HG02852 (cell line): Measurements from ENCODE around the gene KRT24.
A peak's percentile ranks its signal among the peaks of the same experiment; 100 is the strongest.

ENCODE experiments used
- ATAC-seq: cut with Tn5 transposase; IDR thresholded peaks from one replicate; pipeline ENCODE4 v1.9.1; 2021; ENCODE audit warnings: mild to moderate bottlenecking, moderate library complexity; ENCODE audit not compliant: unreplicated experiment

Gene KRT24

GRCh38 chr17:40695874-40696472 is 7.6 kb downstream of the KRT24 start:
- no peak for ATAC-seq

- no peak for ATAC-seq
Observed at GRCh38 chr17:40694584-40694983, 9.0 kb downstream of the KRT24 start.

- no peak for ATAC-seq
Observed at GRCh38 chr17:40687106-40687505, 16.4 kb downstream of the KRT24 start.

GRCh38 chr17:40686192-40686591 is 17.4 kb downstream of the KRT24 start:
- ATAC-seq = no peak

- ATAC-seq = no peak
Observed at GRCh38 chr17:40680998-40681397, 22.6 kb downstream of the KRT24 start.

GRCh38 chr17:40679523-40679907 is 24.0 kb downstream of the KRT24 start:
- no peak for ATAC-seq

GRCh38 chr17:40678902-40679522 is 24.5 kb downstream of the KRT24 start:
- ATAC-seq = no peak

- ATAC-seq = no peak
Observed at GRCh38 chr17:40675905-40676304, 27.6 kb downstream of the KRT24 start.

- ATAC-seq = no peak
Observed at GRCh38 chr17:40672654-40673053, 30.9 kb downstream of the KRT24 start.

- ATAC-seq = no peak
Observed at GRCh38 chr17:40671282-40671681, 32.3 kb downstream of the KRT24 start.

GRCh38 chr17:40666331-40666730 is 37.2 kb downstream of the KRT24 start:
- ATAC-seq = no peak

GRCh38 chr17:40664582-40665333 is 38.8 kb downstream of the KRT24 start, which contains the start of gene KRT222:
Gene KRT222, minus strand, starts transcription at chr17:40665177. Its CDS starts 78 bp downstream, at chr17:40665099.
- ATAC-seq = no peak

- ATAC-seq = no peak
Observed at GRCh38 chr17:40663252-40663651, 40.3 kb downstream of the KRT24 start.

- no peak for ATAC-seq
Observed at GRCh38 chr17:40659911-40660310, 43.6 kb downstream of the KRT24 start.

GRCh38 chr17:40658396-40658795 is 45.2 kb downstream of the KRT24 start:
- no peak for ATAC-seq

GRCh38 chr17:40651939-40652338 is 51.6 kb downstream of the KRT24 start:
- ATAC-seq = no peak

GRCh38 chr17:40648384-40648968 is 55.1 kb downstream of the KRT24 start:
- peak; percentile 31 for ATAC-seq
